GM23248 (cell line): ENCODE data around the gene JDP2.

Experiments
- EZH2 ChIP-seq: fragments of 200-600 bp; sonication (generic); IDR thresholded peaks from 2 replicates; pipeline ENCODE4 v1.6.1; 2018; ENCODE audit warnings: antibody characterized with exemption, mild to moderate bottlenecking; ENCODE audit not compliant: insufficient read depth, poor library complexity, severe bottlenecking
- EZH2phosphoT487 ChIP-seq: fragments of 200-600 bp; sonication (generic); IDR thresholded peaks from 2 replicates; pipeline ENCODE4 v1.6.1; 2018; ENCODE audit warnings: antibody characterized with exemption, moderate library complexity, mild to moderate bottlenecking, low read depth; ENCODE audit not compliant: insufficient read depth

GRCh38 chr14:75518625-75519024, 90.8 kb downstream of the JDP2 start:
- TF ChIP-seq EZH2 (no peak), EZH2phosphoT487 (no peak)
